ENCODE data around the gene TAF11L11. TPM values are rescaled to one million over a fixed set of nuclear protein-coding genes. Genes with fewer than 3 reads are reported as not detected.
"Not testable (repeated sequence)": the region's sequence is repeated elsewhere in the genome, so short reads cannot be mapped to it uniquely, and the experiment has no call there.

TAF11L11 gene
- total and polyA plus RNA-seq, 4 donors, result not detected

GRCh38 chr5:17604951-17605350, 968 bp downstream of the TAF11L11 start (continued):
- no peak for TF ChIP-seq RAD21 (IDR thresholded peaks at IDR 0.05)

GRCh38 chr5:17607461-17607860, 3.5 kb downstream of the TAF11L11 start:
- H3K36me3 ChIP-seq (ENCODE audit: control insufficient read depth in 4 of 4, insufficient read depth in 3 of 4, low read depth in 1 of 4, low read length in 3 of 4); H3K4me3 ChIP-seq (ENCODE audit: low read depth in 1 of 3, low read length in 3 of 3); H3K4me1 ChIP-seq (ENCODE audit: control insufficient read depth in 4 of 4, insufficient read depth in 4 of 4, low read length in 3 of 4); H3K9me3 ChIP-seq (ENCODE audit: control insufficient read depth in 4 of 4, low read length in 3 of 4); H3K27ac ChIP-seq (ENCODE audit: low read depth in 1 of 2, low read length in 2 of 2); H3K9ac ChIP-seq (ENCODE audit: low read depth in 1 of 2, low read length in 2 of 2); H3K27me3 ChIP-seq (ENCODE audit: control insufficient read depth in 4 of 4, insufficient read depth in 4 of 4, low read length in 3 of 4); DNase-seq (ENCODE audit: low spot score): not testable (repeated sequence)
- 61% methylated on average over 4 of the region's 4 CpGs for WGBS

- not testable (repeated sequence) for H3K36me3 ChIP-seq (ENCODE audit: control insufficient read depth in 4 of 4, insufficient read depth in 3 of 4, low read depth in 1 of 4, low read length in 3 of 4); H3K9me3 ChIP-seq (ENCODE audit: control insufficient read depth in 4 of 4, low read length in 3 of 4); H3K4me3 ChIP-seq (ENCODE audit: low read depth in 1 of 3, low read length in 3 of 3); DNase-seq (ENCODE audit: low spot score); H3K27me3 ChIP-seq (ENCODE audit: control insufficient read depth in 4 of 4, insufficient read depth in 4 of 4, low read length in 3 of 4); H3K9ac ChIP-seq (ENCODE audit: low read depth in 1 of 2, low read length in 2 of 2); H3K4me1 ChIP-seq (ENCODE audit: control insufficient read depth in 4 of 4, insufficient read depth in 4 of 4, low read length in 3 of 4); H3K27ac ChIP-seq (ENCODE audit: low read depth in 1 of 2, low read length in 2 of 2)
- WGBS, result 64% methylated on average over 2 of the region's 2 CpGs
Measured at GRCh38 chr5:17610092-17610491, 6.1 kb downstream of the TAF11L11 start, which contains the start of gene TAF11L12. Gene TAF11L12, plus strand, starts transcription at chr5:17610392.

GRCh38 chr5:17614872-17615605, 11.1 kb downstream of the TAF11L11 start:
- Histone ChIP-seq H3K4me1 (ENCODE audit: control insufficient read depth in 4 of 4, insufficient read depth in 4 of 4, low read length in 3 of 4) (no peaks in the 10 kb centered on the region), H3K27ac (ENCODE audit: low read depth in 1 of 2, low read length in 2 of 2) (no peak overlapping the region), H3K27me3 (ENCODE audit: control insufficient read depth in 4 of 4, insufficient read depth in 4 of 4, low read length in 3 of 4) (no peaks in the 10 kb centered on the region), H3K36me3 (ENCODE audit: control insufficient read depth in 4 of 4, insufficient read depth in 3 of 4, low read depth in 1 of 4, low read length in 3 of 4) (no peaks in the 10 kb centered on the region), H3K4me3 (ENCODE audit: low read depth in 1 of 3, low read length in 3 of 3) (no peak overlapping the region), H3K9me3 (ENCODE audit: control insufficient read depth in 4 of 4, low read length in 3 of 4) (no peaks in the 10 kb centered on the region), H3K9ac (ENCODE audit: low read depth in 1 of 2, low read length in 2 of 2) (no peak overlapping the region)
- WGBS, result 89% methylated on average over 17 of the region's 17 CpGs
- DNase-seq (ENCODE audit: low spot score), result no peak
- TF ChIP-seq FOXA2 (IDR thresholded peaks at IDR 0.05) (no peak), RAD21 (IDR thresholded peaks at IDR 0.05) (no peak), MAX (IDR thresholded peaks at IDR 0.05) (no peak), ZBTB33 (IDR thresholded peaks at IDR 0.05) (no peak), NR2F2 (IDR thresholded peaks at IDR 0.05) (no peak), CTCF (IDR thresholded peaks at IDR 0.05; ENCODE audit: low read depth, low read length, missing input control) (no peak), SP1 (IDR thresholded peaks at IDR 0.05) (no peak), GABPA (IDR thresholded peaks at IDR 0.05 in 1 of 2, conservative IDR thresholded peaks at IDR 0.05 in 1 of 2) (no peak), YY1 (IDR thresholded peaks at IDR 0.05) (no peak), FOXA1 (IDR thresholded peaks at IDR 0.05) (no peak), TAF1 (conservative IDR thresholded peaks at IDR 0.05) (no peak), ATF3 (IDR thresholded peaks at IDR 0.05) (no peak), REST (IDR thresholded peaks at IDR 0.05) (no peak), JUND (IDR thresholded peaks at IDR 0.05) (no peak), HNF4A (conservative IDR thresholded peaks at IDR 0.05) (no peak), HNF4G (IDR thresholded peaks at IDR 0.05) (no peak), EGR1 (IDR thresholded peaks at IDR 0.05; ENCODE audit: low read depth in 2 of 2) (no peak)

All from liver (tissue), 9 donors.